Measurements from ENCODE around the gene IQCF2.

IQCF2 gene

GRCh38 chr3:51817375-51817774, 44.0 kb upstream of the IQCF2 start:
- H3K4me3 ChIP-seq (replicated peaks; ENCODE audit: low read depth, low read length): no peak overlapping the region
- H3K36me3 ChIP-seq (ENCODE audit: control insufficient read depth, insufficient read depth, low read length): no peaks in the 10 kb centered on the region
- no peak for TF ChIP-seq CTCF (IDR thresholded peaks at IDR 0.05; ENCODE audit: insufficient read depth, low read length, poor library complexity, severe bottlenecking)
- DNase-seq (ENCODE audit: extremely low read depth, insufficient read length): no peak
- H3K27me3 ChIP-seq (replicated peaks; ENCODE audit: control insufficient read depth, insufficient read depth, low read length): no peaks in the 10 kb centered on the region

DNA sequence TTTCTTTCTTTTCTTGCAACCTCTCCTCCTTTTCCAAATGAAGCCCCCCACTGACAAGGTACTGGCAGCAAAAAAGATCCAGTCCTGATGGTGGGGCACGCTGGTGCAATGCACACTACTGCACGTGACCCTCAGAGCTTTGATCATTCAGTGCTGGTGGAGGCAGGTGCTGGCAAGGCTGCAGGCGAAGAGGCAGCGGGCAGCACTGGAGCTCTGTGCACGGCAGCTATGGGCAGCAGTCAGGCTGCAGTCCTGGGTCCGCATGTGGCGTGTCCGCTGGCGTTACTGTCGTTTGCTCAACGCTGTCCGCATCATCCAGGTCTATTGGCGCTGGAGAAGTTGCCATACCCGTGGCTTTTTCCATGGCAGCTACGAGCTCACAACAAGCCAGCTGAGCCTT, 42.3 kb upstream of the IQCF2 start:
- Histone ChIP-seq H3K27me3 (replicated peaks; ENCODE audit: control insufficient read depth, insufficient read depth, low read length) (no peaks in the 10 kb centered on the region), H3K4me3 (replicated peaks; ENCODE audit: low read depth, low read length) (no peak overlapping the region), H3K36me3 (ENCODE audit: control insufficient read depth, insufficient read depth, low read length) (no peaks in the 10 kb centered on the region)
- no peak for TF ChIP-seq CTCF (IDR thresholded peaks at IDR 0.05; ENCODE audit: insufficient read depth, low read length, poor library complexity, severe bottlenecking)
- no peak for DNase-seq (ENCODE audit: extremely low read depth, insufficient read length)

GRCh38 chr3:51819709-51820406, 41.6 kb upstream of the IQCF2 start:
- Histone ChIP-seq H3K27me3 (replicated peaks; ENCODE audit: control insufficient read depth, insufficient read depth, low read length) (no peaks in the 10 kb centered on the region), H3K36me3 (ENCODE audit: control insufficient read depth, insufficient read depth, low read length) (no peaks in the 10 kb centered on the region), H3K4me3 (replicated peaks; ENCODE audit: low read depth, low read length) (no peak overlapping the region)
- TF ChIP-seq CTCF (IDR thresholded peaks at IDR 0.05; ENCODE audit: insufficient read depth, low read length, poor library complexity, severe bottlenecking): peak; percentile 42
- no peak for DNase-seq (ENCODE audit: extremely low read depth, insufficient read length)

- H3K27me3 ChIP-seq (replicated peaks; ENCODE audit: control insufficient read depth, insufficient read depth, low read length): no peaks in the 10 kb centered on the region; the same call in 1 of the 2 replicates
- no peak for TF ChIP-seq CTCF (IDR thresholded peaks at IDR 0.05; ENCODE audit: insufficient read depth, low read length, poor library complexity, severe bottlenecking)
- H3K4me3 ChIP-seq (replicated peaks; ENCODE audit: low read depth, low read length): no peak overlapping the region
- no peak for DNase-seq (ENCODE audit: extremely low read depth, insufficient read length)
- H3K36me3 ChIP-seq (ENCODE audit: control insufficient read depth, insufficient read depth, low read length): no peaks in the 10 kb centered on the region
These were observed 33.1 kb upstream of the IQCF2 start for GRCh38 chr3:51828297-51828696.

DNA sequence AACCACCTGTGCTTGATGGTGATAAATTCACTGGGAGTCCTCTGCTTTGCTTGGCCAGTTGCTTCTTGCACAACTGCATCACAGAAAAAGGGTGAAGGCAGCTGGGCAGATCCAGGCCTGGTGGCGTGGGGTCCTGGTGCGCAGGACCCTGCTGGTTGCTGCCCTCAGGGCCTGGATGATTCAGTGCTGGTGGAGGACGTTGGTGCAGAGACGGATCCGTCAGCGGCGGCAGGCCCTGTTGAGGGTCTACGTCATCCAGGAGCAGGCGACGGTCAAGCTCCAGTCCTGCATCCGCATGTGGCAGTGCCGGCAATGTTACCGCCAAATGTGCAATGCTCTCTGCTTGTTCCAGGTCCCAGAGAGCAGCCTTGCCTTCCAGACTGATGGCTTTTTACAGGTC, 31.1 kb upstream of the IQCF2 start:
- Histone ChIP-seq H3K36me3 (ENCODE audit: control insufficient read depth, insufficient read depth, low read length) (no peaks in the 10 kb centered on the region), H3K4me3 (replicated peaks; ENCODE audit: low read depth, low read length) (no peak overlapping the region), H3K27me3 (replicated peaks; ENCODE audit: control insufficient read depth, insufficient read depth, low read length) (no peaks in the 10 kb centered on the region; the same call in 1 of the 2 replicates)
- DNase-seq (ENCODE audit: extremely low read depth, insufficient read length): no peak
- TF ChIP-seq CTCF (IDR thresholded peaks at IDR 0.05; ENCODE audit: insufficient read depth, low read length, poor library complexity, severe bottlenecking): no peak

All from GM06990 (cell line).